Effector memory CD8-positive, alpha-beta T cell (primary cell): ENCODE data around the gene KPNA1.
"Not testable (repeated sequence)": the region's sequence is repeated elsewhere in the genome, so short reads cannot be mapped to it uniquely, and the experiment has no call there.

Experiments used
- ATAC-seq: fragments of 150-1000 bp; cut with Tn5 transposase; replicated peaks from 2 replicates; pipeline ENCODE4 v1.10.0; 2021; ENCODE audit warnings: mild to moderate bottlenecking, moderate library complexity
- DNase-seq, 3 experiments: peaks; one replicate each; pipeline ENCODE4 v3.0.0; 2021
- H3K27ac Mint-ChIP-seq, 2 donors: one replicate each; pipeline ENCODE4 v1.8.0; 2022; ENCODE audit warnings: mild to moderate bottlenecking in 2 of 2, mixed read lengths in 2 of 2, moderate library complexity in 2 of 2
- H3K27me3 Mint-ChIP-seq, 2 donors: one replicate each; pipeline ENCODE4 v1.8.0; 2022; ENCODE audit warnings: mixed read lengths in 2 of 2
- H3K36me3 Mint-ChIP-seq: one replicate; pipeline ENCODE4 v1.8.0; 2022; ENCODE audit warnings: mild to moderate bottlenecking, moderate library complexity, mixed read lengths; ENCODE audit not compliant: insufficient read depth
- H3K4me1 Mint-ChIP-seq, 2 donors: one replicate each; pipeline ENCODE4 v1.8.0; 2022; ENCODE audit warnings: low read depth in 2 of 2, mixed read lengths in 2 of 2
- H3K4me3 Mint-ChIP-seq, 2 donors: one replicate each; pipeline ENCODE4 v1.8.0; 2022; ENCODE audit warnings: mild to moderate bottlenecking in 2 of 2, mixed read lengths in 2 of 2, moderate library complexity in 2 of 2
- H3K9me3 Mint-ChIP-seq, 2 donors: one replicate each; pipeline ENCODE4 v1.8.0; 2022; ENCODE audit warnings: mixed read lengths in 2 of 2

Gene KPNA1

DNA sequence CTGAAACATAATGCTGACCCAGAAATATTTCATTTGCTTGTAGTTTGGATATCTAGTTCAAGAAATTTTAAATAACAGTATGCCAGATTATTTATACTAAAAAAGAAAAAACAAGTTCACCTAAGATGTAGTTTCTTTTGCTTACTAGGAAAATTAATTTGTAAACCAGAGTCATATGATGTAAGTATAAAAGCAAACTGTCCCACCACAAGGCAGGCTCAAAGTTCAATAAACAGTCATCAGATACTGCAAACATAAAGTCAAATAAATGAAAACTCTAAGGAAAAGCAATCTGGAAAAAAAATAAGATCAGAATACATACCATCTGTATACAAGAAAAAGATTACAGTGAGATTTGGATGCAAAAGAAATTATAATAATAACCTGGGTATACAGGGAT is 58.7 kb downstream of the KPNA1 start:
- Mint-ChIP-seq H3K4me1 (no peaks in the 10 kb centered on the region), H3K27me3 (no peaks in the 10 kb centered on the region), H3K4me3 (no peak overlapping the region), H3K9me3 (no peaks in the 10 kb centered on the region), H3K27ac (peak overlapping the region in 1 of 2 donors; percentile 81), H3K36me3 (peaks cover 67% of the 10 kb centered on the region)
- DNase-seq: no peak
- no peak for ATAC-seq

- no peak overlapping the region for H3K27ac Mint-ChIP-seq
- H3K36me3 Mint-ChIP-seq: peaks cover 58% of the 10 kb centered on the region
Observed at GRCh38 chr3:122451371-122451770, 63.4 kb downstream of the KPNA1 start.

GRCh38 chr3:122448218-122448617 is 66.5 kb downstream of the KPNA1 start:
- not testable (repeated sequence) for H3K27ac Mint-ChIP-seq, H3K9me3 Mint-ChIP-seq, H3K4me3 Mint-ChIP-seq, ATAC-seq, H3K4me1 Mint-ChIP-seq, DNase-seq, H3K27me3 Mint-ChIP-seq
- H3K36me3 Mint-ChIP-seq: peaks cover 52% of the 10 kb centered on the region

More at GRCh38 chr3:122451371-122451770, 63.4 kb downstream of the KPNA1 start:
- no peak for DNase-seq
- no peak for ATAC-seq
- H3K27me3 Mint-ChIP-seq: no peaks in the 10 kb centered on the region
- H3K4me1 Mint-ChIP-seq: peaks cover 1 to 8% of the 10 kb centered on the region in 2 donors
- H3K4me3 Mint-ChIP-seq: no peak overlapping the region
- H3K9me3 Mint-ChIP-seq: no peaks in the 10 kb centered on the region

DNA sequence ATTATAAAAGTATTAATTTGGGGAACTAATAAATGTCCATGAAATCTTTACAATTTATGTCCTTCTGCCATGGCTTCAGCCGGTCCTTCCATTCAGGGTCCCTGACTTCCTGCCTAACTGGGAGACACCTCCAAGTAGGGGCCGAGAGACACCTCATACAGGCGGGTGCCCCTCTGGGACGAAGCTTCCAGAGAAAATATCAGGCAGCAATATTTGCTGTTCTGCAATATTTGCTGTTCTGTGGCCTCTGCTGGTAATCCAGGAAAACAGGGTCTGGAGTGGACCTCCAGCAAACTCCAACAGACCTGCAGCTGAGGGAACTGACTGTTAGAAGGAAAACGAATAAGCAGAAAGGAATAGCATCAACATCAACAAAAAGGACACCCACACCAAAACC is 70.2 kb downstream of the KPNA1 start:
- peaks cover 32% of the 10 kb centered on the region for H3K36me3 Mint-ChIP-seq
- not testable (repeated sequence) for H3K4me1 Mint-ChIP-seq, DNase-seq, H3K4me3 Mint-ChIP-seq, H3K9me3 Mint-ChIP-seq, H3K27me3 Mint-ChIP-seq, H3K27ac Mint-ChIP-seq, ATAC-seq

DNA sequence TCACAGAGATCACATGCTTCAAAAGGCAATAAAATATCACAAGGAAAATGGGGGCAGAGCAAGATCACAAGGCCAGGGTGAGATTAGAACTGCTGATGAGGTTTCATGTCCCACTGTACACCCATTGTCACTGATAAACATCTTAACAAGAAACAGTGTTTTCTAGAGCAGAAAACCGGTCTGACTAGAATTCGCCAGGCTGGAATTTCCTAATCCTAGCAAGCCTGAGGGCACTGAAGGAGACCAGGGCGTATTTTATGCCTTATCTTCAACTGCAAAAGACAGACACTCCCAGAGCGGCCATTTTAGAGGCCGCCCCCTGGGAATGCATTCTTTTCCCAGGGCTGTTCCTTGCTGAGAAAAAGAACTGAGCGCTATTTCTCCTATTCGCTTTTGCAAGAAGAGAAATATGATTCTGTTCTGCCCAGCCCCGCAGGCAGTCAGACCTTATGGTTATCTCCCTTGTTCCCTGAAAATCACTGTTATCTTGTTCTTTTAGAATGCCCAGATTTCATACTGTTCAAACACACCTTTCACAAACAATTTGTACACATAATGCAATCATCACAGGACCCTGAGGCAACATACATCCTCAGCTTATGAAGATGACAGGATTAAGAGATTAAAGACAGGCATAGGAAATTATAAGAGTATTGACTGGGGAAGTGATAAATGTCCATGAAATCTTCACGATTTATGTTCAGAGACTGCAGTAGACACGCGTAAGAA is 70.8 kb downstream of the KPNA1 start:
- DNase-seq, H3K27ac Mint-ChIP-seq, ATAC-seq, H3K4me1 Mint-ChIP-seq, H3K9me3 Mint-ChIP-seq, H3K27me3 Mint-ChIP-seq, H3K4me3 Mint-ChIP-seq: not testable (repeated sequence)
- peaks cover 29% of the 10 kb centered on the region for H3K36me3 Mint-ChIP-seq

- Mint-ChIP-seq H3K4me1 (peaks cover 7 to 8% of the 10 kb centered on the region in 2 donors), H3K36me3 (peaks cover 37% of the 10 kb centered on the region), H3K4me3 (no peak overlapping the region), H3K27me3 (no peaks in the 10 kb centered on the region), H3K9me3 (no peaks in the 10 kb centered on the region), H3K27ac (no peak overlapping the region)
- DNase-seq (no peak), ATAC-seq (no peak)
Observed at GRCh38 chr3:122443090-122443489, 71.6 kb downstream of the KPNA1 start.

DNA sequence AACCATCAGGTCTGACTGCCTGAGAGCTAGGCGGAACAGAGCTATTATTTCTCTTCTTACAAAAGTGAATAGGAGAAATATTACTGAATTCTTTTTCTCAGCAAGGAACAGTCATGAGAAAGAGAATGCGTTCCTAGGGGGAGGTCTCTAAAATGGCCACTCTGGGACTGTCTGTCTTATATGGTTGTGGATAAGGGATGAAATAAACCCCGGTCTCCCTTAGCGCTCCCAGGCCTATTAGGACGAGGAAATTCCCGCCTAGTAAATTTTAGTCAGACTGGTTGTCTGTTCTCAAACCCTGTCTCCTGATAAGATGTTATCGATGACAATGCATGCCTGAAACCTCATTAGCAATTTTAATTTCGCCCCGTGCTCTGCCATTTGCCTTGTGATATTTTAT is 78.8 kb downstream of the KPNA1 start:
- Mint-ChIP-seq H3K36me3 (peaks cover 47% of the 10 kb centered on the region), H3K27me3 (no peaks in the 10 kb centered on the region), H3K9me3 (no peaks in the 10 kb centered on the region), H3K4me1 (peaks cover 0 to 1% of the 10 kb centered on the region in 2 donors), H3K4me3 (no peak overlapping the region), H3K27ac (peak overlapping the region in 1 of 2 donors; percentile 14)
- DNase-seq (no peak), ATAC-seq (no peak)

GRCh38 chr3:122430371-122430770 is 84.4 kb downstream of the KPNA1 start:
- peak overlapping the region in 1 of 2 donors; percentile 58 for H3K27ac Mint-ChIP-seq
- H3K27me3 Mint-ChIP-seq: no peaks in the 10 kb centered on the region
- H3K36me3 Mint-ChIP-seq: peaks cover 48% of the 10 kb centered on the region
- DNase-seq (no peak), ATAC-seq (no peak)
- H3K4me3 Mint-ChIP-seq: no peak overlapping the region
- H3K9me3 Mint-ChIP-seq: peaks cover 0 to 2% of the 10 kb centered on the region in 2 donors
- H3K4me1 Mint-ChIP-seq: peaks cover 4 to 13% of the 10 kb centered on the region in 2 donors

DNA sequence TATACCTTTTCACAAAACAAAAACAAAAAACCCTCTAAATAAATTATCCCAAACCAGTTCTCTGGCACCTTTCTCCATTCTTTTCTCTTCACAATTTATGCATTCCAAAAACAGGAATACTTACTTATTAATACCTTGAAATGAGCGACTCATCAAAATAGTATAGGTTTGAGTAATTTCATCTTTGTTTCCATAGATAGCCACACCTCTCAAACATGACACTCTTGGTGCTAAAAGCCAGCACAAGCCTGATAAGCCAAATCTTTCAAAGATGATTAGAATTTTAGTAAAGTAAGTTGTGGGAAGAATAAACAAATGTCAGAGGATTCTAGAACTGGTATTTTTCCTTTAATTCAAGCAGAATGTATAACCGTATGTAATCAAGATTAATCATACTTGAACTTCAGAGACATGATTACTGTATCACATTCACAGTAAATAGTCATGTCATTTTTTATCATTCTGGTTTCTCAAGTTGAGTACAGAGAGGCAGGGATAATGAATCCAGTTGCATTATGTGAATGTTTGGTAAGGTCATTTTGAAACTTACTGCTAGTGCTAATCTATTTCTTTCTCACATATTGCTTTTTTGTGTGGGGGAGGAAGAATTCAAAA is 86.8 kb downstream of the KPNA1 start:
- peak overlapping the region; percentile 60 to 81 for H3K27ac Mint-ChIP-seq
- peaks cover 0 to 2% of the 10 kb centered on the region in 2 donors for H3K9me3 Mint-ChIP-seq
- no peak overlapping the region for H3K4me3 Mint-ChIP-seq
- peaks cover 52% of the 10 kb centered on the region for H3K36me3 Mint-ChIP-seq
- DNase-seq (no peak), ATAC-seq (no peak)
- H3K27me3 Mint-ChIP-seq: no peaks in the 10 kb centered on the region
- peaks cover 4 to 13% of the 10 kb centered on the region in 2 donors for H3K4me1 Mint-ChIP-seq

GRCh38 chr3:122421836-122422235 is 92.9 kb downstream of the KPNA1 start:
- ATAC-seq (no peak), DNase-seq (no peak)
- Mint-ChIP-seq H3K4me3 (no peak overlapping the region), H3K4me1 (peaks cover 2 to 3% of the 10 kb centered on the region in 2 donors), H3K27ac (peak overlapping the region in 1 of 2 donors; percentile 28), H3K36me3 (peaks cover 47% of the 10 kb centered on the region), H3K9me3 (no peaks in the 10 kb centered on the region), H3K27me3 (no peaks in the 10 kb centered on the region)

- H3K27me3 Mint-ChIP-seq: no peaks in the 10 kb centered on the region
- peaks cover 44% of the 10 kb centered on the region for H3K36me3 Mint-ChIP-seq
- H3K27ac Mint-ChIP-seq: no peak overlapping the region
- H3K9me3 Mint-ChIP-seq: no peaks in the 10 kb centered on the region
- DNase-seq: no peak
- ATAC-seq: no peak
- H3K4me1 Mint-ChIP-seq: peaks cover 9% of the 10 kb centered on the region in 2 donors
- H3K4me3 Mint-ChIP-seq: no peak overlapping the region
Observed at GRCh38 chr3:122421101-122421500, 93.6 kb downstream of the KPNA1 start.

GRCh38 chr3:122416966-122417365 is 97.8 kb downstream of the KPNA1 start:
- H3K9me3 Mint-ChIP-seq: no peaks in the 10 kb centered on the region
- H3K27me3 Mint-ChIP-seq: no peaks in the 10 kb centered on the region
- peaks cover 30% of the 10 kb centered on the region in 2 donors for H3K4me1 Mint-ChIP-seq
- DNase-seq (no peak), ATAC-seq (no peak)
- peaks cover 43% of the 10 kb centered on the region for H3K36me3 Mint-ChIP-seq
- H3K4me3 Mint-ChIP-seq: peak overlapping the region; percentile 93 to 96
- H3K27ac Mint-ChIP-seq: peak overlapping the region; percentile 97 to 99

GRCh38 chr3:122415762-122416654 is 98.7 kb downstream of the KPNA1 start, which contains the start of gene WDR5B:
TSS of gene WDR5B (minus strand) at chr3:122416062. CDS start at chr3:122415528, 534 bp downstream.
- peak within 1 kb of the TSS; percentile 93 to 96 for H3K4me3 Mint-ChIP-seq
- peak within 1 kb of the TSS; percentile 97 to 99 for H3K27ac Mint-ChIP-seq
- no peaks in the 10 kb centered on the region for H3K9me3 Mint-ChIP-seq
- peaks cover 30% of the 10 kb centered on the region in 2 donors for H3K4me1 Mint-ChIP-seq
- DNase-seq (peak; percentile 97 to 99 (median 98)), ATAC-seq (peak; percentile 86)
- no peaks in the 10 kb centered on the region for H3K27me3 Mint-ChIP-seq
- peaks cover 42% of the 10 kb centered on the region for H3K36me3 Mint-ChIP-seq
